Stimulated activated CD4-positive, alpha-beta T cell treated with anti-CD3 and anti-CD28 coated beads, Interleukin-12 subunit alpha, Interleukin-12 subunit beta, amount 100 ng/mL, for 24 hours (primary cell): Measurements from ENCODE around the gene NR2F6.

Source experiments
- DNase-seq, 2 experiments: peaks; one replicate each; pipeline ENCODE4 v3.0.0-alpha.2; 2020; ENCODE audit warnings: low read depth in 2 of 2

Gene NR2F6

DNA sequence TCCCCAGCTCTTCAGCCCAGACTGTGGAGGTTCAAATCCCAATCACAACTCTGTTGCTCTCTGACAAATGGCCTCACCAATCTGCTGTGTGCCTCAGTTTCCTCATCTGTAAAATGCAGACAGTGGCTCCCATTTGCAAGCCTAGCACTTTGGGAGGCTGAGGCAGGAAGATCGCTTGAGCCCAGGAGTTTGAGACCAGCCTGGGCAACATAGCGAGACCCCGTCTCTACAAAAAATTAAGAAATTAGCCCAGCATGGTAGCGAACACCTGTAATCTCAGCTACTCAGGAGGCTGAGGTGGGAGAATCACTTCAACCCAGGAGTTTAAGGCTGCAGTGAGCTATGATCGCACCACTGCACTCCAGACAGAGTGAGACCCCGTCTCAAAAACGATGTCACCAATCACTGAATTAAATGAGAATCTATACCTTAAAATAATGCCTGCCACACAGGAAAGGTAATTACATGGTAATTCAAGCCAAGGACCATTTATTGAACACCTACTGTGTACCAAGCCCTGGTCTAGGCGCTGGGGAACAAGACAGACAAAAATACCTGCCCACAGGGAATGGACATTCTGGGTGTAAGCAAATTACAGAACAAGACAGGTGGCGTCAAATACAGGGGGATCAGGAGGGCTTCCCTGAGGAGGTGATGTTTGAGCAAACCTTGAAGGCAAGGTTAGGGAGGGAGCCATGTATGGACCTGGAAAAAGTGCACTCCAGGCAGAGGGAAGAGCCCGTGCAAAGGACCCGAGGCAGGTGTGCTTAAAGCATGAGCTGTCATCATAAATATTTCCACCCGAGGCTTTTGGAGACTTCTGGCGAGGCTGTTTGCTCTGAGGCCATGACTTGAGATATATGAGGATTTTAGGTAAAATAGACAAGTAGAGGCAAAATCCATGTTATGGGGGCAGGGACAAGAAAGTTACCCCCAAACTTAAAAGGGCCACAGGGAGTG, 7.7 kb downstream of the NR2F6 start:
- DNase-seq, result no peak

DNA sequence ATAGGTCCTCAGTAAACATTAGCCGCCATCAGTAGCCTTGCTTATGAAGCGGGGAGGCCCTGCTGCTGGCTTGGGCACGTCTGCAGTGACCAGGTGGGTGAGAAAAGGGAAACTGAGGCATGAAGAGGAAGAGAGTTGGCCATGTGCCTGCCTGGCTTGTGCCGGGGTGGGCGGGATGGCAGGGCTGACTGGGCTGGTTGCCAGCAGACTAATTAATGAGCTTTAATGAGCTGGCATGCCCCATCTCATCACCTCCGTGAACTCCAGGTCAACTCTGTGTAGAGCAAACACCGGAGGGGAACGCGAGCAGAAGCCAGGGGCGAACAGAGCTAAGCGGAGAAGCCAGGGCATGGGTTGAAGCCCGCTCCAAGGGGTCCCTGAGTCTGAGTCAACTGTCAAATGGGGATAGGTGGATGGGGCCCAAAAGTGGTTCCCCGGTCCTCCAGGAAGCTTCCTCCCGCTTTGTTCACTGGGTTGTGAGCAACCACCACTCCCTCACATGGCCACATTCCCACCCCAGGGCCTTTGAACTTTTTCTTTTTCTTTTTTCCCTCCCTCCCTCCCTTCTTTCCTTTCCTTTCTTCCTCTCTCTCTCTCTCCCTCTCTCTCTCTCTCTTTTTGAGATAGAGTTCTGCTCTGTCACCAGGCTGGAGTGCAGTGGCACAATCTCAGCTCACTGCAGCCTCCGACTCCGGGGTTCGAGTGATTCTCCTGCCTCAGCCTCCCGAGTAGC, 8.7 kb downstream of the NR2F6 start:
- DNase-seq, result no peak

DNA sequence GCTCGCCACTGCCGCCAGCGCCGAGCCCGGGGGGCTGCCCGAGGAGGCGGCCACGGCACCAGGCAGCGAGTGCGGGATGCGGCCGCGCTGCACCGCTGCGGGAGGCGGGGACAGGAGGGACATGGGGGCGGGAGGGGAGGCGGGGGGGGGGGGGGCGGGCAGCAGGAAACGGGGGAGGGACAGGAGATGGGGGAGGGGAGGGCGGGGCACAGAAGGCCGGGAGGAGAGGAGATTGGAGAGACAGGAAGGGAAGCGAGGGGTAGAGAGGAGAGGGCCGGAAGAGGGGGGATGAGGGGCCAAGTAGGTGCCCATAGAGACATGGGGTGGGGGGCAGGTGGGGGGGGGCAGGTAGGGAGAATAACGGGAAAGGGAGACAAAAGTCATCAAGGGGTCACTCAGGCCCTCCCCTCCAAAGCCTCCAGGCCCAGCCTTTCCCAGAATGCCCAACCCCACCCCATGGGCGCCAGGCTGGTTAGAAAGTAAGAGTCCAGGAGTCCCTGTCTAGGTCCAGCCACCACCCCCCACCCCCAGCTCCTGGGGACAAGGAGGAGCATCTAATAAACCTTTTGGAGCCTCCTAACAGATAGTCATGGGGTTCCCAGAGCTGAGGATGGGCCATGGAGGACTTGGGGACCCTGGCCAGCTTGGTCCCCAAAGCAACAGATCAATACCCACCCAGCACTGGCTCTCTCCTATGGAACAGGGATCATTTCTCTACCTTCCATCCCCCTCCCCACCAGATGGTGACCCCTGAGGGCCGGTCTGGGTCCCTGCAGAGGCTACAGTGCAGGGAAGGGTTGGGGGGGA, 9.5 kb downstream of the NR2F6 start:
- no peak for DNase-seq

DNA sequence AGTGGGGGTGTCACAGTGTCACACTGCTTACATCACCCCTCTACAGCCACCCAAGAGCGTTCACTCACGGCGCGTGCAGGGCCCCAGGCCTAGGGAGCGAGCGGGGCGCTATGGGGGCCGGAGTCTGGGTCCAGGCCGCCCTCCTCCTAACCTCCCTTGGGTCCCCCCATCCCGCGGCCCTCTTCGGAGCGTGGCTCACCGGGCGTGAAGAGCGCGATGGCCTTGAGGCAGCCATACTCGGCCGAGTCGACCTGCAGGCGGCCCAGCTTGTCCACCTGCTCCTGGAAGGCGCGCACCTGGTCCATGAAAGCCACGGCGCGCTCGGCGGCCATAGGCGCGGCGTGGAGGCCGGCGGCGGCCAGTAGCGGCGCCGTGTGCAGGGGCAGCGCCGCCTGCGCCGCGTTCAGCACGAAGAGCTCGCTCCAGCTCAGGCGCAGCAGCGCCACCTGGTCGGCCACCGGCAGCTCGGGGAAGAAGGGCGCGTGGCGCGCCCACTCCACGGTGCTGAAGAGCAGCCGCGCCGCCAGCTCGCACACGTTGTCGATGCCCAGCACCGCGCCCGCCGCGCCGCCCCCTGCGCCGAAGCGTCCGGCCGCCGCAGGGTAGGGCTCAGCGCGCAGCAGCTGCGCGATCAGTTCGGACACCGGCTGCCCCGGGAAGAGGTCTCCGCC, 10.3 kb downstream of the NR2F6 start:
- peak; percentile 49 to 54 for DNase-seq

DNA sequence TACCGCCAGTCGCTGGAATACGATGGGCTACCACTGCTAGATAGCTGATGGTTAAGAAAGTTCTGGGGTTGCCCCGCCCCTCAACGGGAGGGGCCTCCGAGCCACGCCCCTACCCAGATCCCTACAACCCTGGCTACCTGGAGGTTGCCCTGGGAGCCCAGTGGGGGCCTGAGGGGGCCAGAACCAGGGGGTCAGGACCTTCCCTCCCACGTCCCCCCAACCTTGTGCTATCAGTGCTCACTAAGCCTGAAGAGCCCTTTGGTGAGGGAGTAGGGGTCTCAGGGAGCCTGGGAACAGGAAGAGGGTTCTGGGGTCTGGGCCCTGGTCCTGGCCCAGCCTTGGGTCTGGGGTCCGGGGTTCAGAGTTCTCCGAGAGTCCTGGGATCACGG, 10.8 kb downstream of the NR2F6 start:
- DNase-seq, result peak in 1 of 2 experiments; percentile 65

DNA sequence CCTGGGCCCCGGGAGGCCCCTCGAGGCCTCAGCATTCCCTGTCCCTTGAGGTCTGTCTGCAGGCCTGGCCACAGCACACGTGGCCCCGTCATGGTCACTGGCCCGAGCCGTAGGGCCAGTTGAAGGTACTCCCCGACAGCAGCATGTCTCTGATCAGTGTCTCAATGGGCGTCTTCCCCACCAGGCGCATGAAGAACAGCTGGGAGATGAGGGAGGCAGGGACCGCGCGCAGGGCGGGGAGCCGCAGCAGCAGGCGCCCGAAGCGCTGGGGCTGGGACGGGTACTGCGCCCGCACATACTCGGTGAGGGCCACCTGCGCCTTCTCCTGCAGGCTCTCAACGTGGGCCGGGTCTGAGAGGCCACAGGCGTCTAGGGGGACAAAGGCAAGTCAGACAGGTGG, 13.5 kb downstream of the NR2F6 start:
- DNase-seq, result no peak

DNA sequence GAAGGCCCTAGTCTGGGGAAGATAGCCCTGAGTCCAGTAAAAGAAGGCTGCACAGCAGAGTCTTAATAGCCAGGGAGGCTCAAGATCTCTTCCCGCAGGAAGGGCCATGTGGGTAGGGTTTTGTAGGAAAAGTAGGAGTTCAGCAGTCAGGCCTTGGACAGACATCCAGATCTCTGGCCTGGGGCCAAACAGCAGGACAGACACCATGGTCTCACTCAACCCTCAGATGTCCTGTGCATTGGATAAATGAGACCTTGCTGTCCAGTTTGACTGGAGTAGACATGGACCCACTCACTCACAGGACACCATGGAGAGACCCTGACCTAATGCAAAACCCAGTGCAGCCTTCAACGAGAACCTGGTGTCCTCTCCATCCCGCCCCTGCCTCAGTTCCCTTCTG, 15.8 kb downstream of the NR2F6 start:
- DNase-seq, result no peak

DNA sequence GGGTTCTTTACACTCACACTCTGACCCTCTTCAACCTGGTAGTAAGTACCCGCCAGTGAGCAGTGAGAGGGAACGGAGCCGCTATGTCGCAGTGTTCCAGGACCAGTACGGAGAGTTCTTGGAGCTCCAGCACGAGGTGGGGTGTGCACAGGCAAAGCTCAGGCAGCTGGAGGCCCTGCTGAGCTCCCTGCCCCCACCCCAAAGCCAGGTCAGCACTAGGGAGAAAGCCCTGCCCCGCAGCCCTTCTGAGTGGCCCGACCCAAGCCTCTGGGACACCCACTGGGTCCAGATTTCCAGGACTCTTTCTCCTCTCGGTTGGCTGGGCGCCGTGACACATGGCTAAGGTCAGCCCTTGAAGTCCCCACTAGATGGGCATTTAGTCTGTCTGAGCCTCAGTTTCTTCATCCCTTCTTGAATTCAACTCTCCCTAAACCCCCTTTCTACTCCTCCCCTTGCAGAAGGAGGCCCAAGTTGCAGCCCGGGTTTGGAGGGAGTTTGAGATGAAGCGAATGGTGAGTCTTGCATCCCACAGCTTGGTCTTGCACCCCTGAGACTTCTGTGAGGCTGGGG, 17.8 kb downstream of the NR2F6 start:
- DNase-seq, result no peak

DNA sequence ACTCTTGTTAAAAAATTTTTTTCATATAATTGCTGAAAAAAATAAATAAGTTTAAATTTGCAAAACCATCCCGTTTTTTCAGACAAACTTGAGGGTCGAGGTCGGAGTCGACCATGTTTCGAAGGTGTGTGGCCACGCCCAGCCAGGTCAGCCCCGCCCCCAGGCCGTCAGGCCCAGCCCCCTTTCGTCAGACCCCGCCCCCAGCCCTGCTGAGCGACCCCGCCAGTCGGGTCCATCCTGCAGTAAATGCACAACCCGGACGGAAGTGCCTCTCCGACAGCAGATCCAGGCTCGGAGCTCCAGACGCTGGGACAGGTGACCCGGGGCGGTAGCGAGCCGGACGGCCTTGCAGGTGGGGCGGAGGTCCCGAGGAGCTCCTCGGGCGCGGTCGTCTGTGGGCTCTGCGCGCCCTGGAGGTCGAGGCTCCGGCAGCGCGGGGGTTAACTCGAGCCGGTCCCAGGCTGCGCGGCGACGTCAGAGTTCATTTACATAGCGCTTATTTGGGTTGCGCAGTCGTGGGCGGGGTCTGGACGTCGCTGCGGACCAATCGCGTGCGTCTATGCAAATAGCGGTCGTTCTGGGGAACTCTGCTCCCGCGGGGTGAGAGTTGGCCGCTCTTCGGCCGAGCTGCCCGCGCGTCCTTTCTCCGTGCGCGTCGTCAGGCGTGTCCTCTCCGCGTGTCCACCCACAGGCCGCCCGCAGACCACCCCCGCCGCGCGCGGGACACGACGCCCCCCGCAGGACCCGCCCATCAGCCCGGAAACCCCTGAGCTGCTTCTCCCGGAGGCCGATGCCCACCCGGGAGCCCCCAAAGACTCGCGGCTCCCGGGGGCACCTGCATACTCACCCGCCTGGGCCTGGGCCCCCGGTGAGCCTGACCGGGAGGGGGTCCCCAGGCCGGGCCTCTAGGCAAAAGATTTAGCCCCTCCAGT, 19.5 kb downstream of the NR2F6 start, which contains the start of gene OCEL1:
OCEL1 (plus strand) TSS at position 225 of the 932 bp plus-strand sequence; CDS start at position 247, 22 bp downstream.
- peak; percentile 93 to 96 for DNase-seq

DNA sequence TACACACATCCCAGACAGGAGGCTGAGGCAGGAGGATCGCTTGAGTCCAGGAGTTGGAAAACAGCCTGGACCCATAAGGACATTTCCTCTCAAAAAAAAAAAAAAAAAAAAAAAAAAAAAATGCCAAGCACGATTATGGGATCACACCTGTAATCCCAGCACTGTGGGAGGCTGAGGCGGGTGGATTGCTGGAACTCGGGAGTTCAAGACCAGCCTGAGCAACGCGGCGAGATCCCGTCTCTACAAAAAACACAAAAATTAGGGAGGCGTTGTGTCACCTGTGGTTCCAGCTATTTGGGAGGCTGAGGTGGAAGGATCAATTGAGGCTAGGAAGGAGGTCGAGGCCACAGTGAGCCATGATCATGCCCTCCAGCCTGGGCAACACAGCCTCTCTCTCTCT, 20.7 kb downstream of the NR2F6 start:
- DNase-seq, result no peak

DNA sequence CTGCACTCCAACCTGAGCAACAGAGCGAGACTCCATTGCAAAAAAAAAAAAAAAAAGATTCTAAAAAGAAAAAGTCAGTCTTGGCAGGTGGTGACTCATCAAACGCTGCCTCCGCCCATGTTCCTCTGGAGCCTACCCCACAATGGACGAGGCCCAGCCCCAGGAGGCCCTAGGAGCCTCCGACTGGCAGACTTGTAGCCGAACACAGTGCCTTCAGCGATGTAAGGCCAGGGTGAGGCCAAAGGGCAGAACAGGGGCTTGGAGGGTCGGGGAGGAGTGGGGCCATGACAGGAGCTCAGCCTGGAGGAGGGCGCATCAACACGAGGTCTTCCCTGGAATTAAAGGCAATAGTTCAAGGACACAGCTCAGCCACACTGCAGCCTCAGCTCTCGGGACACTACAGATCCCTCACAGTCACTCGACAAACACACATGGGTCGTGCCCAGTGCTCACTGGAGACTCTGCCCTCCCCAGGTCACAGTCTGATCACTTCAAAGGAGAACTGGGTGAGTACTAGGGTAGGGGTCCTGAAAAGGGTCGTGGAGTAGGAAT, 25.4 kb downstream of the NR2F6 start:
- no peak for DNase-seq

DNA sequence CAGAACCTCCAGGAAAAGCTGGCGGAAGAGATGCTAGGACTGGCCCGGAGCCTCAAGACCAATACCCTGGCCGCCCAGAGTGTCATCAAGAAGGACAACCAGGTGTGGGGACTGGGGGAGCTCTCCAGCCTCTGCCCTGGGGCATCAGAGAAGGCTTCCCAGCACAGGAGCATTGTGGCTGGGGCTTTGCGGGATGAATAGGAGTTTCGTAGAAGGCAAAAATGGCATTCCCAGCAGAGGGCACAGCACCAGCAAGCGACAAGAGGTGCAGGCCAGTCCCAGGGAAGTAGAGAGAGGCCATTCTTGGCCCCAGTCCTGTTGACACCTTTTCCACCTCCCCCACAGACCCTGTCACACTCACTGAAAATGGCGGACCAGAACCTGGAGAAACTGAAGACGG, 26.4 kb downstream of the NR2F6 start:
- no peak for DNase-seq

DNA sequence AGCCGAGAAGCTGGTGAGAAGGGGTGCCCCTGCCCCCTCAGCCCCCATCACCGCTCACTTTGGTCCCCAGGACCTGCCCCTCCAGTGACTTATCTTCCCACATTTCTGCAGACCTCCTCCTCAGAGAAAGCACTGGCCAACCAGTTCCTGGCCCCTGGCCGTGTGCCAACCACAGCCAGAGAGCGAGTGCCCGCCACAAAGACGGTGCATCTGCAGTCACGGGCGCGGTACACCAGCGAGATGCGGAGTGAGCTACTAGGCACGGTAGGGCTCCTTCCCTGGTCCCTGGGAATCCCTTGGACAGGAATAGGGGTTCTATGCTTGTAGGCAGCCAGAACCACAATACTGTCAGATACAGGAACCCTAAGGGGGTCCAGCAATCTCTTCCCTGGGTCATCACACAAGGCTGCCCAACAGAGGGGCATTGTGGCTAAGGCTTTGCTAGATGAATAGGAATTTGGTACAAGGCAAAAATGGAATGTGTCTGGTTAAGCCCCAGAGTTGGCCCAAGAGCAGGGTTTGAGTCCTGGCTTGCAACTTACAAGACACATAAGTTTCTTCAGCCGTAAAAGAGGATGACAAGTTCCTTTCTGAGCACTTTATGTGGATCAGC, 29.6 kb downstream of the NR2F6 start:
- no peak for DNase-seq

DNA sequence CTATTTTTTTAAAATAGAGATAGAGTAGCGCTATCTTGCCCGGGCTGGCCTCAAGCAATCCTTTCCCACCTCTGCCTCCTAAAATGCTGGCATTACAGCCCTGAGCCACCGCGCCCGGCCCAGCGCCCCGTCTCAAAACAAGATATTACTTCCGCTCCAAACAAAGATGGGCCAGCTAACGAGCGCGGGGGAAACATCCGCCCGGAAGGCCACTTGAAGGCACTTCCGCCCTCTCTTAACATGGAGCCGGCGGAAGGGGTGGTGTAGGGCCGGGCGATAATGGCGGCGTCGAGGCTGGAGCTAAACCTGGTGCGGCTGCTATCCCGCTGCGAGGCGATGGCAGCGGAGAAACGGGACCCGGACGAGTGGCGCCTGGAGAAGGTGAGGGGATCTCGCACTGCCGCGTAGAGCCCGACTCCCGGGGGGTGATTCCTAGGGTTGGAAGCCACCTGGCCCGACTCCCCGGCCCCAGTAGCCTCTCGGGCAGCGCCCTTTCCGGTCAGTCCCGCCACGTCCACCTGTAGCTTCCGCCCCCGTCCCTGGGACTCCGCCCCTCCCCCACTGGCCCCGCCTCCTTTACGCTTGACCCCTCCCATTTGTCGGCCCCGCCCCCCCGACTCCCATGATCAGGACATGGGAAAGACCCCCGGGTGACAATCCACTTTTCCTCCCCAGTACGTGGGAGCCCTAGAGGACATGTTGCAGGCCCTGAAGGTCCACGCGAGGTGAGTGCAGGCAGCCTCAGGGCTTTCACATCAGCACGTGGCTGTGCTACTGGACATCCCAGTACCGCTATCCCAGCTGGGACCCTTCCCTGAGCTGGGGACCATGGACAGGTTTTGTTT, 30.4 kb downstream of the NR2F6 start, which contains the start of gene USE1:
USE1 (plus strand) TSS at position 231 of the 845 bp plus-strand sequence; CDS start at position 280, 49 bp downstream.
- peak; percentile 71 to 78 for DNase-seq

DNA sequence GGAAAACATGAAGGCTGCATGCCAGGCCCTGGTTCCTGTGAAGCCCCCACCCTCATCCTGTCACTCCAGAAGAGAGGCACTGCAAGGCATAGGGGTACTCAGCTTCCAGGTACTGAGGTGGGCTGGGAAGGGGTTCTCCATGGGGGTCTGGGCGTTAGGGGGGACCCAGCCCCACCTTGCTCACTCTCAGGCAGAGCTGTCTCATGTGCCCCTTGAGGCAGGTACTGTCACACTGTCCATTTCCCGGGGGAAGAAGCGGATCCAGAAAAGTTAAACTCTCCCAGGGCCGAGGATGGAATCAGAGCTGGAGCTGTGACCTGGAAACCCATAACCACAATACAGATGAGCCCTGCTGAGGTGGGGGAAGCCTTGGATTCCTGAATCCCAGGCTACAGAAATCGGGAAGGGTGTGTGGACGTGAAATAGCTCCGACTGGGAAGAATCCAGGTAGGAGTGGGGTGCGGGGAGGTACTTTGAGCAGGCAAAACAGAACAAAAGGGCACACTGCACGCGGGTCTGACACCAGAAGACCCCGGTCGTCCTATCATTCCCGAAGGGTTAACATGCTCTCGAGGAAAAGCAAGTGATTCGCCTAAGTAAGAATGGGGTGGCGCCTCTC, 31.1 kb downstream of the NR2F6 start:
- DNase-seq, result no peak

DNA sequence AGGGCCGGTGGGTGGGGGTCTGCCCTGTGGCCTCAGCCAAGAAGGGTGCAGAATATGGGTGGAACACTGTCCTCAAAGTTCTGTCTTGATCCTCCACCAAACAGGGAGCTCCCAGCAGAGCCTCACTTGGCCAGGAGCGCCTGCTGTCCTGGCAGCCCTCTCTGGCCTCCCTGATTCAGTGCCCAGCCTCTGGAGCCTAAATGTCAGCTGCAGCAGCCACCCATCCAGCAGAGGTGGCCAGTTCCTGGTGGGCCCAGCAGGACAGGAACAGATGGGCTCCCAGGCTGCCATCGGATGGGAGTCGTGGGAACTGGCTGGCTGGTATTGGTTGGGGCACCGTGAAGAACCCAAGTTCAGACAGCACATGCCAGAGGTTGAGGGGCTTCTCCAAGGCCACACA, 32.4 kb downstream of the NR2F6 start:
- no peak for DNase-seq

DNA sequence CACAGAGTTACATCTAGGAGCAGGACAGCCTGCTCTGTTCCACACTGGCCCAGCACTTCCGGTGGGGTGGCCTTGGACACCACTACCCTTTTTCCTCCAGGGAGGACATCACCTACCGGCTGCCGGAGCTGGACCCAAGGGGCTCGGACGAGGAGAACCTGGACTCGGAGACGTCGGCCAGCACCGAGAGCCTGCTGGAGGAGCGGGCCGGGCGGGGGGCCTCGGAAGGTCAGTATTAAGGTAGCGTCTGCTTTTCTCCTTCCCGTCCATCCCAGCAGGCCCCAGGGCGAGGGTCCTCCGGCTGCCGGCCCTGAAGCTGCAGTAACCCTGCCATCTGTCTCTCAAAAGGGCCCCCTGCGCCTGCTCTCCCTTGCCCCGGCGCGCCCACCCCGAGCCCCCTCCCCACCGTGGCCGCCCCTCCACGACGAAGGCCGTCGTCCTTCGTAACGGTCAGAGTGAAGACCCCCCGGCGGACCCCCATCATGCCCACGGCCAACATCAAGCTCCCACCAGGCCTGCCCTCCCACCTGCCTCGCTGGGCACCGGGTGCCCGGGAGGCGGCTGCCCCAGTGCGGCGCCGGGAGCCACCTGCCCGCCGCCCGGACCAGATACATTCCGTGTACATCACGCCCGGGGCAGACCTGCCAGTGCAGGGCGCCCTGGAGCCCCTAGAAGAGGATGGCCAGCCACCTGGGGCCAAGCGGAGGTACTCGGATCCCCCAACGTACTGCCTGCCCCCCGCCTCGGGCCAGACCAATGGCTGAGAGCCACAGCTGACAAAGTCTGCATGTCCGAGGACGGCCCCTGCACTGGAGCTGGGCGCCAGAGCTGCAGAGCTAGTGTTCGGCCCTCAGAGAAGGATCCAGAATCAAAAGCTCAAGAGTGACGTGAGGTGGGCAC, 33.9 kb downstream of the NR2F6 start:
- DNase-seq, result no peak
